A204.1 (cell line): Measurements from ENCODE around the gene GBE1.

Experiments
- FAIRE-seq: peaks from 2 replicates; lab custom pipeline; 2012; peaks lifted over from hg19 to GRCh38; lab: Jason Lieb, UNC

Gene GBE1

GRCh38 chr3:81466201-81466560 is 295.3 kb downstream of the GBE1 start:
- FAIRE-seq, result no peak

DNA sequence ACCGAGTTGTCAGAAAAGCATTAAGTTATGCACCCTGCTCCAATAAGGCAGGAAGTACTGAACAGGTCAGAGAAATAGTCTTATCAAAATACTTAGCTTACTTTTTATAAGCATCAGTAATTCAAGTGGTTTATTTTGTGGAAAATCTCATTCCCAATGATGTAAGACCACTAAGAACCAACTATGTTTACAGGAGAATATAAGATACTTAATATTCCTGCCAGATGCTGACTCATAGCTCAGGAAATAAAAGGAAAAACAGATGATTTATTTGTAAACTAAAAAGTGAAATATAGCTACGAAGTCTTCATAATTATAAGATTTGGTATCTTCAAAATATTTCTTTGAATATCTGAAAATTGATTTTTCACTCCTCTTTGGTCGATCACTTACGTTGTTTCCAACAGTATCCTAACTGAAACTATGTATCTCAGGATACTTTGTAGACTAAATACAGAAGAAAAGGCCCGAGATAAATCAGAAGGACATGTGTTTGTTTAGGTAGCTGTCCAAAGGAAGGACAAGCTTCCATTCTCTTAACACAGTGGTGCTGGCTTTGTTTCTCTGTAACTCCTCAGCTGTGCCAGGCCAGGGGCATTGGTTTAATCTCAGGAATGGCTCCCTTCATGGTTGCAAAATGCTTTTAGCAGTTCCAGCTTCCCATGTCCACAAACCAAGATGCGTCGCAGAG is 295.8 kb downstream of the GBE1 start:
- no peak for FAIRE-seq

DNA sequence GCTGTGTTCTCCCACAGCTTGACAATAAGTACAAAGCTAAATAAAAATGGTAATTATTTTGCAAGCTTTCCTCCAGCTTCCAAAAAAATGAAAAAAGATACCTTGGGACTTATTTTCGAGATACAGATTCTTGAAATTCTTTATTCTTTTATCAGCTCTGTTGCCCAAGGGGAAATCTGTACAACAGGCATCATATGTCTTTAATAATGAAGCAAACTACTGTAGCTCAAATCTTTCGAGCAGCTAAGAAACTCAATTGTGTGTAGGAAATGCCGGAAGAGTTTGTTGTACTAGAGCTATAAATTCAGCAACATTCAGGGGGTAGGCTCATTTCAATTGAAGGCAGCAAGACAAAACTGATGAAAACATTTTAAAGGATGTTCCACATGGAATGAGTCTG is 297.7 kb downstream of the GBE1 start:
- no peak for FAIRE-seq

DNA sequence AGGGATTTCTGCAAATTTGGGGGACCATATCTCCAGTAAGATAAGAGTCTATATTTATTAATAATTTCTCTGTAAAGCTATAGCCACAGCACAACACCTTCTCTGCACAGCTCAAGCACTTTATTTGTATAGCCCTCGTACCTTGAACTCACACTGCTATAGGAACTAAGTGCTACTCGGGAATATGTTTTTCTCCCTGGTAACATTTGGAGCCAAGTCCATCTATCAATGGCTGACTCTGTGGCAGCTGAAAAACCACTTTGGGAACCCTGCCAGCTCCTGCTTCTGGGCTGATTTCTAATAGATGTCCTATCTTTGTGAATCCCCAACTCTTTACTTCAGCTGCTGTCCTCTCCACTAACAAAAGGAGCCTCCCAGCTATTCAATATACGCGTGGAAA is 298.5 kb downstream of the GBE1 start:
- no peak for FAIRE-seq

DNA sequence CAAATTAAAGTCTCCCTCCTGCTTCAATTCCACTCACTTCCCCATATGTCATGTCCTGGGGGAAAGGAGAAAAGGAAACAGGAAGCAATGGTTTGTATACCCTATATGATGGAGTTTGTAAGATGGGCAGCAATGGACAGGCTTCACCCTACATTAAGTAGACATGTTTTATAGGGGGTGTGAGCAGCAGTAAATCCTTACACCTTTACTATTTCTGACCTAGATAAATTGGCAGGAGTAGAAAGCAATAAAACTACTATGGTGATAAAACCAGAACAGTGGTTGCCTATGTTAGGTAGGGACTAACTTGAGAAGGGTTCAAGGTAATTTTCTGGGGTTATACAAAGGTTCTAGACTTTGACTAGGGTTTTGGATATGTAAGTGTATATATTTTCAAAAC is 301.7 kb downstream of the GBE1 start:
- no peak for FAIRE-seq

- FAIRE-seq, result no peak
Observed at GRCh38 chr3:81452418-81452817, 309.0 kb downstream of the GBE1 start.

DNA sequence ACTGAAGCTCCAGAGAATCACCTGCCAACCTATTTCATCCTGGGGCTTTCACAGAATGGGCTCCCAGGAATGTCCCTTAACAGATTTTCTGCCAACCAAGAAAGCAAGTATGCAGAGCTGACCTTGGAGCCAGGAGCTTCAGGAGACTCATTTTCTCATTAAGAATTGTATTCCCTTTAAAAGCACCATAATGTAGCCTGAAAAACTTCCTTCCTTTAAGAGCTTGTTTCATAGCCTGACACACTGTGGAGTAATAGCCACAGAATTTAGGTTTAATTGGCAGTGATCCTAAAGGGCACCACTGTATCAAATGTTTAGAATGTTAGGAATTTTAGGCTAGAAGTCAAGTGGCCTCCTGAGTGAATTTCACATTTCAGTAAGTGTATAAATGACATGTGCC is 309.8 kb downstream of the GBE1 start:
- no peak for FAIRE-seq

DNA sequence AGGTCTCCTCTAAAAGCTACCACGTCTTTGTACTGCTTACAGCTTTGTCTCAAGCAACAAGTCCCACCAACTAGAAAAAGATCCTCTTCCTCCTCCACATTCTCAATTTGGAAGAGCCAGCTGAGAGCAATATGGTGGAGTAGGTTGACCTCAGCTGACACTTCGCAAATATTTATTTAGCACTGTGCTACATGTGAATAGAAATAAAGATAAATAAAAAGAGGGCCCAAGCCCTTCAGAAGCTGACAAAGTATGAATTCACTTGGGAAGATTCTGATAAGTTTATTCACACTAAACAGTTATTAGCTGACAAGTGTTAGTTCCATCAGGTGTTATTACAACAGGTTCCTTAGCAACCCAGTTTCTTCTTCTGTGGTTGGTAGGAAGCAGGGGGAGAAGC is 310.3 kb downstream of the GBE1 start:
- FAIRE-seq, result no peak

- FAIRE-seq, result no peak
Observed at GRCh38 chr3:81446806-81447205, 314.6 kb downstream of the GBE1 start.

DNA sequence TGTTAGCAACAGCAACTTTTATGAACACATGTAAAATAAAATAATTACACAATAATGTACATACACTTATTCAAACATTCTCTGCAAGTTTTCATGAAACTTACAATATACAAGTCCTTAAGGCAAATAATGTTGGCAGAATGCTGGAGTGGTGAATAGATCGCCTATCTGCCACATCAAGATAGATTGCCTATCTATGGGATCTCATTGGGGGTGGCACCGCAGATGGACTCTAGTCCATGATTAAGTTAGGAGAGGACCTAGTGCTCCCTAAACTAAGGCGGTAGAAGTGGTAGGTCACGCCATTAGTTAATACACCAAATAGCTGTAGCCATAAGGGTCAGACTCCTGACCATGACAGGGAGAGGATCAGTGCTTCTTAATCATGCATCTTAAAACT is 315.7 kb downstream of the GBE1 start:
- FAIRE-seq, result no peak

DNA sequence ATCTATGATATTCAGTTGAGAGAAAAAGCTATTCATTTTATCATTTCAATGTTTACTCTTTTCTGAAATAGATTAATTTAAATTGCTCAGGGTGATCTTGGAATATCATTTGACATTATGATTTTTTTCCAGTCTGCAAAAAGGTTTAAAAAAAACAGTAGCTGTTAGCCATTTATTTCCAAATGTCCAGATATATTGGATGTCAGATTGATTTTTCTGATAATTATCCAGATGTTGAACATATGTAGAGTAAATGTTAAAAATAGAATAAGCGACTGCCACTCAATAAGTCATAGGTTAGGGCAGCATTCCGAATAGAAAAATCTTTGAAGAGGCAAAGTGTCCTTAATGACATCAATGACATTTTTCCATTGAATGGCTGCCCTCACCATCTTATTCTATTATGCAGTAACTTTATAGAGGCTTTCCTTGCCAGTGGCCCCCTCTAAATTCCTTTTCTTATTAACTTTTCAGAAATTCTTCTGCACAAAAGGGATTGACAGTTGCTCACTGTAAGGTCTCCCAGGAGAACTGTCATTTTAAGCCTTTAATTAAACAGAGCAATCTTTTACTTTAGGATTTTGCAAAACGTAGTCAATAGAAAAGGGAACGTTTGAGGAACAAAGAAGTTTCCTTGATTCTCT is 316.5 kb downstream of the GBE1 start:
- no peak for FAIRE-seq

DNA sequence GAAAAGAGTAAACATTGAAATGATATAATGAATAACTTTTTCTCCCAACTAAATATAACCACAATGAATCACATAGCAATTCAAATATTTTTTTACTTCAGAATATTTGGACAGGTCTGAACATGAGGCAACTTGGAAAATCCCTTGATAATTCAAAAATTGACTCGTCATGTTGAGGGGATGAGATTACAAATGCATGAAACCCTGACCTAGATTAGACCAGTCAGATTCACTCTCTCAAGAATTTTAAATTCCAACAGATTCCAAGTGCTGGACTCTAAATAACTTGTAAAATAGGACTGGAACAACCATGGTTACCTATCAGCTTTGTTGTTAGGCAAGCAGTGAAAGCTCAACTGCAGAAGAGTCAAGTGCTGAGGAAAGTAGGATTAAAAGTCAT is 317.5 kb downstream of the GBE1 start:
- no peak for FAIRE-seq

GRCh38 chr3:81443457-81443782 is 318.0 kb downstream of the GBE1 start:
- no peak for FAIRE-seq

DNA sequence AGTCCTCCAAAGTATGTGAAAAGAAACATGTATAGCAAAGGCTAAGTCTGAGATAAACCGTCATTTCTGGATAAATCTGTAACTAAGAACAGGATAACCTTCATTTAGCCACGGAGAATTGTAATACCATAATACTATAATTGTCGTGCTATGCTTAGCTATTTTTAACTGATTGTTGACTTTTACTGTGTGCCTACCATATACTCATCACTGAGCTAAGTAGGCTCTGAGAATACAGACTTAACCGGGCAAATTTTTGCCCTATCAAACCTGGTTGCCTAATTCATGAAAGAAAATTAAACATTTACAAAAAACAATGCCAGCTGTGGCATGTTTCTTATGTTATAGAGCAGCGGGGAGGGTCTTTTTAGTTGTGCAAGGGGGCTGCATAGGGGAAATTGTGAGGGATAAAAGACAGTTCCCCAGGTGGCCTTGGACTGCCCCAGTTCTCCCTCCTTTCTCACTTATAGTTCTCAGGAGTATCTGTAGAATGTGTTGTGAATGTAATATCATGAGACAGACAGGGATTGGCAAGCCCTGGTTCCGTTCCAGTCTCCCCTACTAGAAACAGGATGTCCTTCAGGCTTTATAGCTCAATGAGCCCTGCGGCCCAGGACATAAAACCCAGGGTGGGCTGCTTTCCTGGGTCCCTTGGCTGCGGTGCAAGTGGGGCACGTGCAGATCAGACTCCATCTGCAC is 318.5 kb downstream of the GBE1 start:
- FAIRE-seq, result no peak

DNA sequence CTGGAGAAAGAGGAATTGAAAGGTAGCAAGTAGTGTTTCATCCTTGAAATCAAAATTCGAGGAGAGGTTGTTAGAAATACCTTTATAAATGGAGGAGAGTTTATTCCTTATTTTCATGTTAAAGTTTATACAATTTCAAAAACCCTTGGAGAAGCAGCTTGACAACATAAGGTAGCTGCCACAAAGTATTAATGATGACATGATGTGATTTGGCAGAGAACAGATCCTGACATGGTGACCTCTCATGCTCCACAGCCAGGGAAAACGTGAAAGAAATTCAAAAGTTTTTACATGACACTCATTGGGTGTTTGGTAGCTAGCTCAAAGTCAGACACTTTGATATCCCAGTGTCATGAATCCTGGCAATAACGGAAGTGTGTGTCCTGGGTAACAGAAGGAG is 320.8 kb downstream of the GBE1 start:
- no peak for FAIRE-seq
